SU-DHL-6 (cell line): ENCODE measurements around the gene MRPS34.

ENCODE experiments used
- CTCF ChIP-seq: fragments of 200-600 bp; sonication (generic); IDR thresholded peaks from one replicate; pipeline ENCODE4 v1.5.1; 2017; ENCODE audit warnings: antibody characterized with exemption, mild to moderate bottlenecking, low read length, moderate library complexity; ENCODE audit not compliant: insufficient read depth, poor library complexity, severe bottlenecking
- EZH2phosphoT487 ChIP-seq: fragments of 200-600 bp; sonication (generic), shearing (Covaris generic); conservative IDR thresholded peaks from 2 replicates; pipeline ENCODE4 v1.6.1; 2018; ENCODE audit warnings: mild to moderate bottlenecking, antibody characterized with exemption, low read length, moderate library complexity, mixed read lengths

- TF ChIP-seq CTCF (no peak), EZH2phosphoT487 (no peak)
Observed at GRCh38 chr16:1780677-1781072, 7.7 kb upstream of the MRPS34 start.
